ENCODE results near the gene C2orf76. TPM values are rescaled to one million over a fixed set of nuclear protein-coding genes. Genes with fewer than 3 reads are reported as not detected.
"Not testable (repeated sequence)": the region's sequence is repeated elsewhere in the genome, so short reads cannot be mapped to it uniquely, and the experiment has no call there.

C2orf76 gene
- polyA plus RNA-seq (ENCODE audit: insufficient read length in 4 of 4): 10 to 100 TPM; 20.8 to 27.1 (median 26.1) TPM

- DNase-seq (ENCODE audit: low read depth in 4 of 4, low spot score in 3 of 4): peak; percentile 86 to 91 (median 88)
Measured at GRCh38 chr2:119366649-119367471, at the start of gene C2orf76, which contains the start of gene DBI. C2orf76 (minus strand) TSS chr2:119366834; CDS start chr2:119339959, 26,875 bp downstream. DBI (plus strand) TSS chr2:119366977; CDS start chr2:119367052, 75 bp downstream.

GRCh38 chr2:119415630-119416029 is 49.0 kb upstream of the C2orf76 start:
- no peak for DNase-seq (ENCODE audit: low read depth in 4 of 4, low spot score in 3 of 4)

DNA sequence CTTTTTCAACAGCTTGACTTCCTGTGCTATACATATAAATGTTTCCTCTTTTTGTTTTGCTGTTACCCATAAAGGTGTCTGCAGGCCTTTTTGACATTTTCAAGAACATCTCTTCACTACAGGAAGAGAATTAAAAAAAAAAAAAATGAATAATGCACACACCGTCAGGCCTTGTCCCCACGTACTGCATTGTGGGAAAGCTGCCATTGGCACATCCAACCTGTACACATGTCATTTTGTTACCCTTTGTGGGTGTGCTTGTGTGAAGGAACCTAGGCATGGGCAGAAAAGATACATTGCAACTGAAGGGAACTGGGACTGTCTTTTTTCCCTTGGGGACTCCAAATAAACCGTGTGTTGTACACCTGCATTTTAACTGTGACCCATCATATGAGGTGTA is 48.3 kb upstream of the C2orf76 start:
- no peak for DNase-seq (ENCODE audit: low read depth in 4 of 4, low spot score in 3 of 4)

- DNase-seq (ENCODE audit: low read depth in 4 of 4, low spot score in 3 of 4): no peak
Measured at GRCh38 chr2:119409506-119409905, 42.9 kb upstream of the C2orf76 start.

GRCh38 chr2:119408221-119408619 is 41.6 kb upstream of the C2orf76 start:
- DNase-seq (ENCODE audit: low read depth in 4 of 4, low spot score in 3 of 4): no peak

DNA sequence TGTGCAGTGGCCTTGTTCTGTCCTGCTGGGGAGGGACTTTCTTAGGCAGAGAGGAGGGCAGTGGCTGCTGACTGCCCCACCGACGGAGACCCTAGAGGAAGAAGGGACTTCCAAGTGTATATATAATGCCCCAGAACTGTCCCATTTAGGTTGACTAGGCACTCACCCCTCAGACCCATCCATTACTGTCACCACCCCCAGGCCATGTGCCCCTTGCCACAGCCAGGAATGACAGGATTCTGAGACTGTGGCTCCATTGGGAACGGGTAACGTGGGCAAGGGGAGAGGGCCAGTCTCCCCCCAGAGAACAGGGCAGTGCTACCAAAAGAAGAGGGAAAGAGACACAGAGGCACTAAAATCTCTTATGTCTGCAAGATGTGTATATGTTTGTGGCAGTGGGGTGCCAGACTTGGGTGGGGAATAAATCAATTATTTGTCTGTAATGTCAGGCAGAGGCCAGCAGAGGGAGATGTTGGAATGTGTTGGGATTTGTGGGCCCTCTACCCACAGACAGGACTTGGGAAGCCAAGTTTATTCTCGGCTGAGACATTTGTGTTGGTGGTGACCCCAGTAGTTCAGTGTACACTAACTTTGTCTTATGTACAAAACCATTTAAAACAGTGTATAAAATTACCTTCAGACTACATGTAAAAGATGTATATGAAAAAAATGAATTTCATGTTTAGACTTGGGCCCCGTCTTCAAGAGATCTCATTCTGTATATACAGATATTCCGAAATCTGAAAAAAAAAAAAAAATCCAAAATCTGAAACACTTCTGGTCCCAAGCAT is 41.0 kb upstream of the C2orf76 start:
- DNase-seq (ENCODE audit: low read depth in 4 of 4, low spot score in 3 of 4): no peak

DNA sequence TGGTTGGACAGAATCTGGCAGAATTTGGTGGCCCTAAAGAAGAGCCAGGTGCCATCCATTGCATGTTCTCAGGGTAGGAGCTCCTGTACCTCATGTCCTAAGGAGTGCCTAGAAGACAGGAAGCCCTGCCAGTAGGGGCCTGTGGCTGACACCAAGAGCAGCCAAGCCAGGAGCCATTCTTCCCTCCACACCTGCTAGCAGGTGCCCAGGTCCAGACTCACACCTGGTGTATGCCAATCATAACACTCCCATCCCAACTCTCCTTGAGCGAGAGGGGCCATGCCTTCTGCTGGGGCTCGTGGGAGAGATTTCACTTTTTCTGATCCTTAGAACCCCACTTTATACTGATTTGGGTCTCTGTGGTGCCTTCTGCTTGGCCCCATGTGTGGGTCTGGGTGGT is 38.5 kb upstream of the C2orf76 start:
- DNase-seq (ENCODE audit: low read depth in 4 of 4, low spot score in 3 of 4): no peak

GRCh38 chr2:119403618-119404017 is 37.0 kb upstream of the C2orf76 start:
- DNase-seq (ENCODE audit: low read depth in 4 of 4, low spot score in 3 of 4): not testable (repeated sequence)

- no peak for DNase-seq (ENCODE audit: low read depth in 4 of 4, low spot score in 3 of 4)
Measured at GRCh38 chr2:119402645-119403560, 36.3 kb upstream of the C2orf76 start.

GRCh38 chr2:119402106-119402505 is 35.5 kb upstream of the C2orf76 start:
- no peak for DNase-seq (ENCODE audit: low read depth in 4 of 4, low spot score in 3 of 4)

- DNase-seq (ENCODE audit: low read depth in 4 of 4, low spot score in 3 of 4): no peak
Measured at GRCh38 chr2:119397196-119397595, 30.6 kb upstream of the C2orf76 start.

DNA sequence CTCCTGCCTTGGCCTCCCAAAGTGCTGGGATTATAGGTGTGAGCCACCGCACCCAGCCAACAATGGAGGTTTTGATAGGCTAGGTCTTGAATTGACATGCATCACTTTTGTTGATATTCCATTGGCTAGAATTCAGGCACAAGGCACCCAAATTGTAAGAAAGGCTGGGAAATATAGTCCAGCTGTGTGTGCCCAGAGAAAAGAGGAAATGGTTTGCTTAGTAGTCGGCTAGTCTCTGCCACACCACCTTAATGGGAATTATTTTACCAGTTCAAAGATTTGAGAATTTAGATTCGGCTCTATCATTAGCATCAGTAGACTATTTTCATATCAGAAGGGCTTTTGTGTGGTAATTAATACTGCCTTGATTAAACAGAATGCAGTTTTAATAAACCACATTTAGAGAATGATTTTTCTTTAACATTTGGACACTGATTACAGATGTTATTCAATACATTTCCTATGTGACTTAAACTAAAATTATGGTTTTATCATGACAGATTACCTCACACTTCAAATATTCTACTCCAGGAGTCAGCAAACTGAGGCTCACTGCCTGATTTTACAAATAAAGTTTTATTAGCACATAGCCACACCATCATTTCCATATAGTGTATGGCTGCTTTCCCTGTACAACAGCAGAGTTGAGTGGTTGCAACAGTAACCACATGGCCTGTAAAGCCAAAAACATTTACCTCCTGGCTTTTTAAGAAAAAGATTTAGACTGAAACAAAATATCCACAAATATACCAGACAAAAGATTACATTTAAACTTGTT is 27.5 kb upstream of the C2orf76 start:
- DNase-seq (ENCODE audit: low read depth in 4 of 4, low spot score in 3 of 4): no peak

- no peak for DNase-seq (ENCODE audit: low read depth in 4 of 4, low spot score in 3 of 4)
Measured at GRCh38 chr2:119389615-119390306, 23.1 kb upstream of the C2orf76 start.

DNA sequence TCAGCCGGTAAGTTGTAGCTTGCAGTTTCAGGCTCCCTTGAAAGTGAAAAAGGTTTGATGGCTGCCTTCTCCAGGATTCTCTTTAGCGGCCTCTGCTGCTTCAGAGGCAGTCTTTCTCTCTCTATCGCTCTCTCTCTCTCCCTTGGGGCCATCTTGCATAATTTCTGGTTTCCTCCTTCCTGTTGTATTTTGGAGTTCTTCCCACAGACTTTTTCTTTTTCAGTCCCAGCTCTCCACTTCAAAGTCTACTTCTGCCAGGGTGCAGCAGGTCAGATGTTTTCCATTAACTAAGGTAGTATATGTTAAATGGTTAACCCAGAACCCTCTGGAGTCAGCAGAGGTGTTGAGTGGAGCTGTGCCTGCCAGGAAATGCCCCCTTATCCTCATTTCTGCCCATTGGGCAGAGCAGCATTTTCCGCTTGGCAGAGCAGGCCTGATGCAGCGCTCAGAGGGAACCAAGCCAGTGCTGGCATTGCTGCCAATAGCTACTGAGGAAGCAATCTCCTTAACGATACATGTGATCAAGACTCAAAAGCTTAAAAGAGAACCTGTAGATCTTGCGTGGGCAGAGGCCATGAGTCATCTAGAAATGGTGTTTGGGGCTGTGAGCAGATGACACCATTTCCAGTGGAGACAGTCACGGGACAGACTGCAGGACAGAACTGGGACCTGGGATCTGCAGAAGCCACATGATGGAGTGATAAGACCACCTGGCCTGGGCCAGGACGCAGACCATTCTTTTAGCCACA is 20.9 kb upstream of the C2orf76 start:
- peak in 2 of 4 donors; percentile 28 to 61 for DNase-seq (ENCODE audit: low read depth in 4 of 4, low spot score in 3 of 4)

- no peak for DNase-seq (ENCODE audit: low read depth in 4 of 4, low spot score in 3 of 4)
Measured at GRCh38 chr2:119385466-119385865, 18.8 kb upstream of the C2orf76 start.

GRCh38 chr2:119384971-119385370 is 18.3 kb upstream of the C2orf76 start:
- DNase-seq (ENCODE audit: low read depth in 4 of 4, low spot score in 3 of 4): no peak

DNA sequence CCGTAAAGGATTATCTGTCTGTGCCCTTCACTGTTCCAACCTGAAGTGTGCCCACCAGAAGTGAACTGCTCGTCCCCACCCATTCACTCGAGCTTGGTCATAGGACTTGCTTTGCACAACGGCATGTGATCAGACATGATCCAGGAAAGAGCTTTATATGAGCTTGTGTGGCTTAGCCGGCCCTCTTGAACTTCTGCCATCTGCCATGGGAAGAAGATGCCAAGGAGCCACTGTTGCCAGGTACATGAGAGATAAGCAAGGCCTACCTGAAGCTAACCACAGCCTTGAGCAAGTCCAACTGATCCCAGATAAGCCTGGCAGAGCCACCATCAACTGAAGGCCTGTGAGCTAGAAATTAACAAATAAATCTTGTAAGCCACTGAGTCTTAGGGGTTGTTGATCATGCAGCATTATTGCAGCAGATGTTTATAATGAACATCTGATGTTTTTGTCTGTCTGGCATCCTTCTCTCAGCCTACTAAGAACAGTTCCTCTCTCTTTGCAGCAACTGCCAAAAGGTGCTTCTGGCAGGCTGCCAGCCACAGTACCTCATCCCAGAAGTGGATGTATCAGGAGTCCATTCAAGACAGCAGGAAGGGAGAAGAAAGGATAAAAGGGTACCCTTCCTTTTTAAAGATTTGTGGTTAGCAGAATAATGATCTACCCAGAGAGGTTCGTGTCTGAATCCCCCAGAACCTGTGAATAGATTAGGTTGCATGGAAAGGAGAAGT is 16.9 kb upstream of the C2orf76 start:
- DNase-seq (ENCODE audit: low read depth in 4 of 4, low spot score in 3 of 4): no peak

- DNase-seq (ENCODE audit: low read depth in 4 of 4, low spot score in 3 of 4): no peak
Measured at GRCh38 chr2:119378566-119378965, 11.9 kb upstream of the C2orf76 start.

Data from right renal pelvis (tissue), 4 donors.